Left cardiac atrium (tissue), 4 donors: ENCODE measurements around the gene MAD2L2. TPM values are rescaled to one million over a fixed set of nuclear protein-coding genes. Genes with fewer than 3 reads are reported as not detected.
A peak's percentile ranks its signal among the peaks of the same experiment; 100 is the strongest.

Experiments used
- ATAC-seq, 2 donors: fragments of 200-7000 bp; cut with Tn5 transposase; one replicate each; pipeline ENCODE4 v1.9.1; 2020; ENCODE audit warnings: mild to moderate bottlenecking in 2 of 2, moderate library complexity in 2 of 2
- DNase-seq: peaks from one replicate; pipeline ENCODE4 v3.0.0-alpha.2; 2020
- intact Hi-C, 2 donors: fragments of 100-400 bp; cut with DNase I; formaldehyde crosslinking; loops; one replicate each; pipeline versions ENCODE4 v1.14.1 to v1.15.1; 2022 to 2023
- total RNA-seq, 2 donors: library from RNA; stranded (reverse); fragmentation: NEBNext Ultra II Directional; extraction: Animal tissue kit (Norgen Biotek cat#: 25700); gene quantifications; one replicate each; pipeline ENCODE4 v1.2.1, GENCODE V29; 2021
- donor health status: DM: no; HTN: yes; CAD: no.
- donor health status: DM: no; HTN: yes; CAD: no; lungs with severe emphysema.
- donor health status: DM: yes; HTN: yes; CAD: no.
- donor health status: Dilated cardiomyopathy.

Gene MAD2L2
- total RNA-seq, 2 donors from 2014 or later, result 20.0 to 24.0 TPM

- intact Hi-C loops, result no loop called here
- no peak for DNase-seq
- ATAC-seq, result no peak
These were observed 19.8 kb downstream of the MAD2L2 start for GRCh38 chr1:11661103-11661502.

- ATAC-seq (no peak), DNase-seq (no peak)
- intact Hi-C loops, result no loop called here
These were observed 21.2 kb downstream of the MAD2L2 start for GRCh38 chr1:11659748-11660147.

DNA sequence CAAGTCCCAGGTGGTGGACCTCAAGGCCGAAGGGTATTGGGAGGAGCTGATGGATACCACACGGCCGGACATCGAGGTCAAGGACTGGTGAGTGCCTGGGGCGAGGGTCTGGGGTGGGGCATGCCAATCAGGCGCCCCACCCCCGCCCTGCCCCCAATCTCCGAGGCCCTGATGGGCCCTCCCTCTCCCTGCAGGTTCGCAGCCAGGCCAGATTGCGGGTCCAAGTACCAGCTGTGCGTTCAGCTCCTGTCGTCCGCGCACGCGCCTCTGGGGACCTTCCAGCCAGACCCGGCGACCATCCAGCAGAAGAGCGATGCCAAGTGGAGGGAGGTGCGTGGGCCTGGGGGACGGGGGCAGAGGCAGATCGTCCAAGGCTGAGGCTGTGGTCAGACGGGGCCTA is 22.4 kb downstream of the MAD2L2 start:
- ATAC-seq (no peak), DNase-seq (no peak)
- intact Hi-C loops, result no loop called here

DNA sequence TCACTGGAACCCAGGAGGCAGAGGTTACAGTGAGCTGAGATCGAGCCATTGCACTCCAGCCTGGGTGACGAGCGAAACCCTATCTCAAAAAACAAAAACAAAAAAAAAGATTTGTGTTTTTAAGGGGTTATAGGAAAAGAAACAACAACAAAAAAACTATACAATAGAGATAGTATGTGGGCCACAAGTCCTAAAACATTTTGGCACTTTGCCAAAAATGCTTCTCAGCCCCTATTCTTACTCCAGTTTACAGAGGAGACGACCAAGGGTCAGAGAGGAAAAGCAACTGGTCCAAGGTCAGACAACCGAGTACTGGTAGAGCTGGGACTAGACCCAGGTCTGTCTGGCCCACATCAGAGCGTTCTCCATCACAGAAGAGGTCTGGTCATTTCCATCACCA is 23.3 kb downstream of the MAD2L2 start:
- intact Hi-C loops, result no loop called here
- ATAC-seq, result no peak
- DNase-seq, result no peak

DNA sequence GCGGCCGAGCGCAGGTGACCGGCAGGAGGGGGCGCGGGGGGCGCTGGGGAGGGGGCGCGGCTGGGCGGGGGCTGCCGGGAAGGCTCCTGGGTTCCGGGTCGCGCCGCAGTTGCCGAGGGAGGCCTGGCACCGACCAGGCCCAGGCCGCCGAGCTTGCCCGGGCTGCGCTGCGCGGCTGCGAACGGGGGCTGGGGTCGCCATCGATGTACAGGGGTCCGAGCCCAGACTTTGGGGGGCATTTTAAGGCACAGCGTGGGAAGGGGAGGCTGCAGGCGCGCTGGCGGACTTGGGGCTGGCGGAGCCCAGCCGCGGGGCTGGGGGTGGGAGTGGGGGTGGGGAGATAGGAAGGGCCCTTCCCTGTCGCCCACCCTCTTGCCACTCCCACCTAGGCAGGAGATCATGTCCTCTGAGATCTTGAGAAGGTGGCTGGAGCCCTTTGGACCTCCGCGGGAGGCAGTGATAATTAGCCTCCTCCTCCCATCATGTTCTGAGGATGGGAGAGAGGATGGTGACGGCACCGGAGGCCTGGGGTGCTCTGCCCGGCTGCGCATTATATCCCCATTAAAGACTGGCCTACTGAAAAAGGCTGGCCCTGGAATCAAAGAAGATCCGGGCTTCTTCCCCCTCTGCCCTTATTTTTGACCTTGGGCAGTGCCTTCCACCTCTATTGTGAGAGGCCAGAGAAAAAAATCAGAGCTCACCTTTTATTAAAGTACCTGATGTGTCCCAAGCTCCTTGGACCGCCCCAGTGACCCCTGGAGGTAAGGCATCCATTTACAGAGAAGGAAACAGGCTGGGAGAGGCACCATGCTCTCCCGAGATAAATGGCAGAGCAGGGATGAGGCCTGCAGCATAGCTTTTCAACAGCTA is 25.8 kb downstream of the MAD2L2 start:
- intact Hi-C loops, result no loop called here
- peak; percentile 1 to 5 for ATAC-seq
- DNase-seq, result no peak

DNA sequence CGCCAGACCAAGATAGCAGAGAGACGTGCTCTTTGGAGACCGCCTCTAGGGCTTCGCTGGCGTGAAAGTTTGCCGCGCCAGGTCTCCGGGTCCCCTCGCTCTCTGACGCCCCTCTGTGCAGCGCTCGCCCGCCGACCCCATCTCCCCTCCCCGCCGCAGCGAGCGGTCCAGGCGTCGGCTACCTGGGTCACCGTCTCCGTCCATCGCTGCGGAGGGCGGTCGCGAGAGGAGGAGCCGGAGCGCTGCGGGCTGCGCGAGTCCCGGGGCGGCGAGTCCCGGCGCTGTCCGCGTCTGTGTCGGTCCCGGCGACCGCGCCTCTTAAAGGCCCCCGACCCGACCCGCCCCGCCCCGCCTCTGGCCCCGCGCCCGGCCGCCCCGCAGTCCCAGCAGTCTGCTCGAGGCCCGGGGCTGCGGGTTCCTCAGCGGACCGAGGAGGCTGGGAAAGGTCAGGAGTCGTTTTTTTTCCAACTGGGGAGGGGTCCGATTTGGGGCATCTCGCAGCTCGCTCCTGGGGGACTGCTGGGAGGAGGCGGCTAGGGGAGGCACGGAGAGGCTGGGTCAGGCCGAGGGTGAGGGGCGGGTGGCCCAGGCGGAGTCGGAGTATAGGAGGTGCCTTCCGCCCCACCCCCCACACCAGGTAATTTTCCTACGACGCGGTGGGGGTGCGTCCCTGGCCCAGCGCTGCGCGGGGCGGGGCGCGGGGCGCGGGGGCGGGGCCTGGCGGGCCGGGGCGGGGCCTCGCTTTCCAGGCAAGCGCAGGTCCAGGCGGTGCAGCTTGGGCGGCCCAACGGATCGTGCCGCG is 26.6 kb downstream of the MAD2L2 start, which contains the start of the genes FBXO2 and FBXO44:
Gene FBXO2 (minus strand): TSS at position 293 of the 802 bp plus-strand sequence. CDS start 89 bp downstream, at position 204.
Gene FBXO44 (plus strand): TSS at position 741 of the 802 bp plus-strand sequence. CDS start 959 bp downstream, outside the sequence.
- intact Hi-C loops, result no loop called here
- peak; percentile 79 to 89 for ATAC-seq
- DNase-seq, result peak; percentile 58

- no peak for ATAC-seq
- DNase-seq, result no peak
- intact Hi-C loops, result no loop called here
These were observed 27.1 kb downstream of the MAD2L2 start for GRCh38 chr1:11653861-11654136.

GRCh38 chr1:11653101-11653860 is 27.7 kb downstream of the MAD2L2 start:
- DNase-seq (no peak), ATAC-seq (peak; percentile 9 to 58)
- intact Hi-C loops, result no loop called here

GRCh38 chr1:11652203-11652780 is 28.7 kb downstream of the MAD2L2 start:
- intact Hi-C loops, result no loop called here
- DNase-seq (no peak), ATAC-seq (no peak)

DNA sequence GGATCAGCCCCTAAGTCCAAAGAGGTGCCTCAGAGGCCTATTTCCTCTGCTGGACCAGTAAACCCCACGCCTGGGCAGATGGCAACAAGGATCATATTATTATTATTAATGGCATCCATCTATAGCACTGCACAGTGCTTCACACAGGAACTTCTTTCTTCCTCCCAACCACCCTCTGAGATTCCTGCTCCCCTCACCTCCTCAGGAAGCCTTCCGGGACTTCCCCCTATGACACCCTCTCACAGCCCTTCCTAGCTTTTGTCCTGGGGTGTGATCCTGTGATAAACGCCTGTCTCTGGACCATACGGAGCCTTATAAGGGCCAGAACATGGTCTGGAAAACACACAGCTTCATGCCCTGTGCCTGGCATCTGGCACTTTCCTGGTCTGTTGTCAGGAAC is 29.9 kb downstream of the MAD2L2 start:
- intact Hi-C loops, result no loop called here
- ATAC-seq (no peak), DNase-seq (no peak)

- intact Hi-C loops, result loop anchor here in 1 of 2 donors (1.0 kb wide), 1 partner anchor 69 kb away; no protein-coding TSS in a partner anchor
- DNase-seq (peak; percentile 86), ATAC-seq (peak; percentile 45 to 60)
These were observed 30.5 kb downstream of the MAD2L2 start for GRCh38 chr1:11650331-11650991.

DNA sequence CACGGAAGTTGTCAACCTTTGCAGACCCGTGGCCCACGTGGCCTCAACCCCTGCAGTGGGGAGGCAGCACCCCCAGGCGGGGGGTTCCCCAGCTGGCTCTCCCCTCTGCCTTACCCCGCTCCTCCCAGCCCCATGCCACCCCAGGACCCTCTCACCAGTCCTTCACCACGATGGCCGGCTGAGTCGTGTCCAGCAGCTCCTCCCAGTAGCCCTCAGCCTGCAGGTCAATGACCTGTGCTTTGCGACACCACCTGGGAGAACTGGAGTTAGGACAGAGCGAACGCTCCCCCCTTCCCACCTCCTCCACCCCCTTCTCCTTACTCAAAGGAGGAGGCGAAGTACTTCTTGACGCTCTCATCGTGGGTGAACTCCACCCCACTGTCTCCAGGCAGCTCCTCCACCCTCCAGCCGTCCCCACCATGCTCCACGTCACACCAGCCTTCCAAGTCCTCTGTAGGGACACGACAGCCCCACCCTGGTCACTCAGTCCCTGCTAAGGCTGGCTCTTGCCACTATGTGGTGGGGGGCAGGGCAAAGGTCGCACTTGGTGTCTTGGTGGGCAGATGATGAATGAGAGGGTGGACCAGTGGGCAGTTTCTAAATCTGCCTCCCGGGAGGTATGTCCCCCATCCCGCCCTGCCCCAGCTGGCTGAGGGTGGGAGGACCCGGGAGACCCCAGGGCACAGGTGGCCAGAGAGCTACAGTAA is 31.2 kb downstream of the MAD2L2 start:
- no peak for ATAC-seq
- no peak for DNase-seq
- intact Hi-C loops, result loop anchor here (1.0 to 10.0 kb wide), 4 partner anchors 70 to 612 kb away; no protein-coding TSS in a partner anchor

GRCh38 chr1:11649237-11649623 is 31.7 kb downstream of the MAD2L2 start:
- ATAC-seq (no peak), DNase-seq (no peak)
- intact Hi-C loops, result loop anchor here (5.0 to 10.0 kb wide), 3 partner anchors 73 to 612 kb away; no protein-coding TSS in a partner anchor

DNA sequence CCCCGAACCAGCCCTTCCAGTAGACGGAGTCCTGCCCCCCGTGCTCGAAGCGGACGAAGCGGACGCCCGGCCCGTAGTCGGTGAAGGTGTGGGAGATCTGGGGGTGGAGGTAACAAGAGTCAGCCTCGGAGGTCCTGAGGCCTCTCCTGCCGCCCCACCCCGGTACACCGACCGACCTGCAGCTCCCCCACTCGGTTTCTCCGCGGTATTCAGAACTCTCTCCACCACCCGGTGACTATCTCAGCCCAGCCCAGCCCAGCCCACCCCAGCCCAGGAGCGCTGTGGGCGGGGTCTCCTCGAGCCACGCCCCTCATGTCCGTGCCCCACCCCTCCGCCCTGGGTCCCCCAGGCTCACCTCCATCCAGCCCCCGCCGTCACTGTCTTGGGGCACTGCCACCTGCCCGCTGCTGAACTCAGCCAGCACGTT is 32.2 kb downstream of the MAD2L2 start:
- no peak for DNase-seq
- intact Hi-C loops, result loop anchor here (5.0 to 10.0 kb wide), 3 partner anchors 74 to 611 kb away; no protein-coding TSS in a partner anchor
- ATAC-seq, result peak; percentile 17 to 22

DNA sequence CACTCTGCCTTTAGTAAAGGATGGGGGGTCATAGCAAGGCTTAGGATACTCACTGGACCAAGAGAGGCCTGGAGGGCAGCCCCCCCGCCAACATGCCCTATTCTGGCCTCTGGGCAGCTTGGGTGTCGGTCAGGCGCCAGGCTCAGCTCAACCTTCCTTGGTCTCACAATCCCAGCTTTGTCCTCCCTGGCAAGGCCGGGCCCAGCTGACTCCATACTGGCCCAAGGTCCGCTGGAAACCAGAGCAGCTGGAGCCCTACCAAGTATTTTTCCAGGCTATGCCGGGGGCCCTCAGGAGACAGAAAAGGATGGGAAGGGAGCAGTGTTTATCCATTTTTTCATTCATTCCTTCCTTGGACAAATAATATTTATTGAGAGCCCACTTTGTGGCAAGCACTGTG is 32.9 kb downstream of the MAD2L2 start:
- DNase-seq (peak; percentile 58), ATAC-seq (peak; percentile 6 to 19)
- intact Hi-C loops, result loop anchor here (5.0 to 10.0 kb wide), 3 partner anchors 74 to 611 kb away; no protein-coding TSS in a partner anchor

DNA sequence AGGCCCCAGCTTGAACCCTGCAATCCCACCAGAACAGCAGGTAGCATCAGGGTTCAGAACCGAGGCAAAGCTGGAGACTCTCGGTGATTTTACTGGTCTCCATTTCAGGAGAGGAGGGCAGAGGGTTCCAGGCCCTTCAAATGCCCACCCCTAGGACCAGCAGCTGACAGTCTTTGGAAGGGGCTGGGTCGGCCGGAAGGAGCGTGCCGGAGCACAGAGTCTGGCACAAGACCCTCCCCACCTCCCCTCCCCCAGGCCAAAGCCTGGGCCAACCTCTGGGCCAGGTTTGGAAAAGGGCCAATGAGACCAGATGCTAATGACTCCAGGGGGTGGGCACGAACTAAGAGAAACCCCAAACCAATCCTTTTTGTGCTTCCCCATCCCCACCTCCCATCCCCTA is 33.6 kb downstream of the MAD2L2 start:
- intact Hi-C loops, result loop anchor here (5.0 to 10.0 kb wide), 3 partner anchors 75 to 610 kb away; no protein-coding TSS in a partner anchor
- DNase-seq, result no peak
- no peak for ATAC-seq

DNA sequence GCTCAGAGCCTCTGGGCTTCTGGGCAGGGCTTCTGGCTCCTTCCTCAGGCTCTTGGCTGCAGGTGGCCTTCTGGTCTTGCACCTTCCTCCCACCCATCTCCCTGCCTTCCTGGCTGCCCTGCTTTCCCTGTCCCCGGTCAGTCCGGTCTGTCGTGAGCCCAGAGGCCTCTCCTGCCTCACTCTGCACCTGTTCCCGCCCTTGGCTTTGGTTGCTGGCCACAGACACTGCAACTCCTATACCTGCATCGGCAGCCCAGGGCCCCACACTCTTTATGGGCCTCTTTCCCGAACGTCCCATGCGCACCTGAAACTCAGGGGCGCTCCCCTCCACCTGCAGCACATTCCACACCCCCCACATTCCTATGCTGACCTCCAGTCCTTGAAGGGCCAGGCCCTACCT is 34.6 kb downstream of the MAD2L2 start:
- intact Hi-C loops, result loop anchor here (5.0 to 10.0 kb wide), 3 partner anchors 76 to 609 kb away; no protein-coding TSS in a partner anchor
- ATAC-seq (no peak), DNase-seq (no peak)
